Adipose tissue (tissue), 3 donors: Measurements from ENCODE around the gene DCAF12. TPM values are rescaled to one million over a fixed set of nuclear protein-coding genes. Genes with fewer than 3 reads are reported as not detected.

ENCODE experiments used
- H3K27ac ChIP-seq: one replicate; pipeline ENCODE4 v1.5.1; 2013; ENCODE audit warnings: low read depth, low read length
- WGBS, 3 donors: extraction: QIAGEN DNeasy Blood & Tissue Kit; methylation state at CpG; one replicate each; pipeline ENCODE4 v1.1.7; 2013; 5-methylcytosine and 5-hydroxymethylcytosine counted together
- polyA plus RNA-seq, 3 donors: library from polyadenylated mRNA; stranded (reverse); fragments of 200-250 nt; gene quantifications; one replicate each; pipeline ENCODE4 v1.2.3, GENCODE V29; 2013
- donor health status: healthy with polysubstance abuse.
- donor health status: Bipolar disorder and iron deficiency.
- donor health status: healthy.

The DCAF12 gene
- polyA plus RNA-seq, 3 donors: 11.0 to 24.2 (median 16.1) TPM

DNA sequence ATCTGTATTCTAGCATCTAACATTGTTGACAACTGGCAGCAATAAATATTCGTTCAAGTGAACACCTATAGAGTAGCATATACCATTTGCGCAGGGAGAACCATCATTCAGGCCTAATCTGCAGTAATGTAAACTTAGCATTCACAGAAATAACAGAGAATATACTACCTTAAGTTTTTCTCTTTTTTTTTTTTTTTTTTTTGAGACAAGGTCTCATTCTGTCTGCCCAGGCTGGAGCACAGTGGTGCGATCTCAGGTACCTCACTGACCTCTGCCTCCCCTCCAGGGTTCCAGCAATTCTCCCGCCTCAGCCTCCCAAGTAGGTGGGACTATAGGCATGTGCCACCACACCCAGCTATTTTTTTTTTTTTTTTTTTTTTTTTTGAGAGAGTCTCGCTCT, 89.9 kb downstream of the DCAF12 start:
- no peak overlapping the region for H3K27ac ChIP-seq

More for the DNA sequence above, 89.9 kb downstream of the DCAF12 start:
- 95 to 97% (median 97%) methylated on average over 4 to 5 of the region's 5 CpGs for WGBS, 3 donors

Other genes with a start within 250 kb of the DCAF12 start
- gene UBAP2, start 77.8 kb downstream of the DCAF12 start, polyA plus RNA-seq: 1 to 10 TPM; 8.0 to 9.6 (median 9.4) TPM
- gene UBAP1, start 52.3 kb upstream of the DCAF12 start, polyA plus RNA-seq: 10 to 100 TPM; 19.9 to 54.4 (median 43.2) TPM
- gene KIF24, start 202.6 kb upstream of the DCAF12 start, polyA plus RNA-seq: under 1 TPM; 0.12 to 0.29 (median 0.22) TPM
- gene NUDT2, start 202.9 kb upstream of the DCAF12 start, polyA plus RNA-seq: 10 to 100 TPM; 18.8 to 34.8 (median 23.0) TPM